ENCODE data around the gene CCDC178.

Gene CCDC178

GRCh38 chr18:32908424-32908805, 532.1 kb downstream of the CCDC178 start:
- no peak for DNase-seq

DNA sequence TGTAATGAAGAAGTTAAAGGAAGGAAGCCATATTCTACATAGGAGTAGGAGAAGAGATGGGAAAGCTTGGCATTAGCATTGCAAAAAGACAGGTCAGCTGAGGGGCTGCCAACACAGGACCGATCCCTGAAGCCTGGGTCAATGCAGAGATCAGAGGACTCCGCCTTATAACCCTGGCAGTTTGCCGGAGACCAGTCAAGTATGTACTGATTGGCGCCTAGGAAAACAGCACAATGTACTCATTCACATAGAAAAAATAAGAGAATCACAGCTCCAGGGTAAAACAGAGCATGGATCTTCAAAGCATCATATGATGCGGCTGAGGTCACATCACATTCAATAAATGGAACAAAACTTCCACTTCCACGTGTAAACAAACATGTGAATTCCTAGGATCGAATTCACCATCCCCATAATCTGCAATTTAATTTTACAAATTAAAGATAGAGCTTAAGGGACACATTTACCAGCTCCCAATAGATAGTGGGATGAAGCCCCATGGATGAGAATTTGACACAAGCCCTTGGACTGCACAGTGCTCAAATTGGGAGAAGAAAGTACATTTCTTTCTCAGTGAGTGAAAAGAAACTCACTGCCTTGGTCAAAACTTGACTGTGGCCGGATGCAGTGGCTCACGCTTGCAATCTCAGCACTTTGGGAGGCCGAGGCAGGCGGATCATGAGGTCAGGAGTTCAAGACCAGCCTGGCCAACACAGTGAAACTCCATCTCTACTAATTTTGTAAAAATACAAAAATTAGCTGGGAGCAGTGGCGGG, 532.7 kb downstream of the CCDC178 start:
- no peak for DNase-seq

DNA sequence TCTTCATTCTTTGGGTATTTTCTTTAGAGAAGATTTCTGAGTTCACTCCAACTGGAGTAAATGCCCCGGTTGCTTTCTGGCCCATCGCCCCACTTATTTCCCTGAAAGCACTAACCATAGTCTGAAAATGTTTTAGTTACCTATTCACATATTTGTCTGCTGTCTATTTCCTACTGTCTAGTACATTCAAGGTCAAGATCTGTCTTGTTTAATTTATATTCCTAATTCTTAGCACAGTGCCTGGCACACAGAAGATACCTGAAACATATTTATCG, 533.3 kb downstream of the CCDC178 start:
- no peak for DNase-seq

- no peak for DNase-seq
Measured at GRCh38 chr18:32906506-32907310, 533.8 kb downstream of the CCDC178 start.

DNA sequence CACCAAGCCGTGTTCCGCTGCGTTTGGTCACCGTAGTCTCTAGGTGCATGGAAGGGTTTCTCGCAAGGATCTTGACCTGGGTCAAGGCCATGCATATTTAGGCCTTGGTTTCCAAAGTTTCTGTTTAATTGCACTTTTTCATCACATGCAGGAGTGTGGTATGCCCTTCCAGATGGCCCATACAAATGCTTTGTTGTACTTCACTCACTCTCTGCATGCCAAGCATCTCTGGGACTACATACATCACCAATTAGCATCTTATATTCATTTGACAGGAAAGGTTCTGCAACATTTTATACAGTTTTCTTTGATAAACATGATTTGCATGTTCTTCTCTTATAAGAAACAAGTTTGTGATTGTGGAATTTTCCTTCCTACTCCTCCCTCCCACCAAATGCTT, 534.9 kb downstream of the CCDC178 start:
- DNase-seq, result no peak

DNA sequence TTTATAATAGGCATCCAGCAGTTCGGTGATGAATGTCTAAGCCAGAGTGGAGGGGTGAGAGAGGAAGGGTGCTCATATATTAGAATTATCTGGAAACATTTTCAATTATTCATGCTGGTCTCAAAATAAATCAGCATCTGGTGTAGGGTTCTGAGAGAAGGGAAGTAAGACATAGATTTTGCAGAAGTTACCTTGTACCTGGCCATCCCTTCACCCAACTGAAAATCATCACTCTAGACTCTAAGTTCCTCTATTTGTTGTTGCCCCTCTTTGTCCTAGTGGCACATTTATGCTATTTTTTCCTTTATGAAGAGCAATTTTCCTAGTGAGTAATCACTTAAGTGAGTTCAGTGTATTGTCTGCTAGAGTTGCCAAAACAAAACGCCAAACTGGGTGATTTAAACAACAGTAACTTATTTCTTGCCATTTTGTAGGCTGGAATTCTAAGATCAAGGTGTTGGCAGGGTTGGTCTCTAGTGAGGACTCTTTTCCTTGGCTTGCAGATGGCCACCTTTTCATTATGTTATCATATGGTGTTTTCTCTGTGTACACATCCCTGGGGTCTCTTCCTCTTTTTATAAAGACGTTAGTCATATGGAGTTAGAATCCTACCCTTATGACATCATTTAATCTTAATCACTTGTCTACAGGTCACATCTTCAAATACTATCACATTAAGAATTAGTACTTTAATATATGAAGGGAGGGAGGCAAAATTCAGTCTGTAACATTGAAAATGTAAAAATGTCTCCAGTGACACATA, 537.8 kb downstream of the CCDC178 start:
- no peak for DNase-seq

GRCh38 chr18:32899819-32900218, 540.7 kb downstream of the CCDC178 start:
- no peak for DNase-seq

DNA sequence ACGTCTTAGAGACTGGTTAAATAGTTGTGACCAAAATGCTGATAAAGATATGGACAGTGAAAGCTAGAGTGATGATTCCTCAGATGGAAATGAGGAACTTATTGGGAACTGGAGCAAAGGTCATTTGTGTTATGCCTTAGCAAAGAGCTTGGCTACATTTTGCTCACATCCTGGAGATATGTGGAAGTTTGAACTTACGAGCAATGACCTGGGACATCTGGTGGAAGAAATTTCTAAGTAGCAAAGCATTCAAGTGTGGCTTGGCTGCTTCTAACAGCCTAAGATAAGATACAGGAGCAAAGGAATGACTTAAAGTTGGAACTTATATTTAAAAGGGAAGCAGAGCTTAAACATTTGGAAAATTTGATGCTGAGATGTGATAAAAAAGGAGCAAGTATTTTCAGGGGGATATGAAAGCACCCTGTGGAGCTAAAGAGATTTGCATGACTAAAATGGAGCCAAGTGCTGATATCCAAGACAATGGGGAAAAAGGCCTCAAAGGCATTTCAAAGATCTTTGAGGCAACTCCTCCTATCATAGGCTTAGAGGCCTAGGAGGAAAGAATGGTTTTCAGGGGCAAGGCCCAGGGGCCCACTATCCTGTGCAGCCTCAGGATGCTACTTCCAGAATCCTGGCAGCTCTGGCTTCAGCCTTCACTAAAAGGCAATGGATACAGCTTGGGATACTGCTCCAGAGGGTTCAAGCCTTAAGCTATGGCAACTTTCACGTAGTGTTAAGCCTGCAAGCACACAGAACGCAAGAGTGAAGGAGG, 543.6 kb downstream of the CCDC178 start:
- no peak for DNase-seq

- no peak for DNase-seq
Measured at GRCh38 chr18:32893915-32894314, 546.6 kb downstream of the CCDC178 start.

GRCh38 chr18:32891797-32892196, 548.7 kb downstream of the CCDC178 start:
- no peak for DNase-seq

DNA sequence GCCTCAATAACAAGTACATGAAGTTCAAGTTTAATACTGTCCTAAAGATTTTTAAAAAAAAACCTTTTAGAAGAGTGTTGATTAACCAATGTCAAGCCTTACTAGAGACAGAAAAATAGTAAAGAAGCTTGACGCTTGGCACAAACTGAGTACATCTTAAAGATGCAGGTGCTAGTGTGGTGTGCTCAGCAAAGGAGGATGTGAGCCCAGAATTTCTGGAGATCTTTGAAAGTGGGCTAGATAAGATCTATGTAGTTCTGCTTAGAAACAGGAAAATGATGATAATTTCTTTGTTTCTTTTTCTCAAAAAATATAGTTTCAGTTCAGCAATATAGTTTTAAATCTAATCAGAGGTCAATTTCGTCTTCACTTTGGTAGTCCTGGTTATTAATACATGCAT, 549.4 kb downstream of the CCDC178 start:
- DNase-seq, result no peak

GRCh38 chr18:32889615-32890593, 550.6 kb downstream of the CCDC178 start:
- no peak for DNase-seq

DNA sequence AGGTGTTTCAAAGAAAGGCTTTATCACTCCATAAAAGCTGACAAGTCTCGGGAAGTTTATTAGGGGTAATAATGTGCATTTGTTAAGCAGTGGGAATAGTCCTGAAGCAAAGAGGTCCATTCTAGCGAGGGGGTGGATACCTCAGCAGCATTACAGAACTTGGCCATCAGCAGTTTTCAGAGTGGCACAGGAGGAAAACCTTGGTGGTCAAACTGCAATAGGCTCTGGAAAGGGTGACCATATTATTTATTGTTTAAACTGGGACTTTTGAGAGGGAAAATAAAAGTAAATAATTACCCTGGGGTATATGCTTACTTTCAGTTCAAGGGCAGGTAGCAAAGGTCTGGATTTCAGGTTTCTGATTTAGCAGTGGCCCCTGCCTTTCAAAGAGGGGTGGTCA, 552.2 kb downstream of the CCDC178 start:
- no peak for DNase-seq
